ENCODE measurements around the gene SPRY4. TPM values are rescaled to one million over a fixed set of nuclear protein-coding genes. Genes with fewer than 3 reads are reported as not detected.

The SPRY4 gene
- total and polyA plus RNA-seq, 12 donors: 5.0 to 13.7 (median 9.5) TPM

- H3K27me3 ChIP-seq: peaks cover 0 to 6% (median 0%) of the 10 kb centered on the region in 7 donors
- peaks cover 27 to 100% (median 80%) of the 10 kb centered on the region in 9 donors for H3K4me1 ChIP-seq
- DNase-seq (no peak), ATAC-seq (no peak)
- intact Hi-C loops (cut with DNase I): loop anchor here in 4 of 10 donors (5.0 to 10.0 kb wide), 6 partner anchors 33 to 232 kb away; no protein-coding TSS in a partner anchor
- peaks cover 0 to 57% (median 2%) of the 10 kb centered on the region in 9 donors for H3K36me3 ChIP-seq
- WGBS, 2 donors: 81 to 83% methylated on average over 6 of the region's 6 CpGs
- TF ChIP-seq CTCF (IDR thresholded peaks at IDR 0.05): no peak
- H3K4me3 ChIP-seq: peak overlapping the region in 2 of 10 donors; percentile 8 to 25
- peak overlapping the region in 8 of 10 donors; percentile 39 to 95 (median 80) for H3K27ac ChIP-seq
- H3K9me3 ChIP-seq: no peaks in the 10 kb centered on the region
Observed at GRCh38 chr5:142315096-142315900, 9.5 kb downstream of the SPRY4 start.

GRCh38 chr5:142314606-142315005, 10.2 kb downstream of the SPRY4 start:
- intact Hi-C loops (cut with DNase I): loop anchor here in 4 of 10 donors (5.0 to 10.0 kb wide), 6 partner anchors 32 to 233 kb away; no protein-coding TSS in a partner anchor
- WGBS, 2 donors: 79 to 84% methylated on average over 18 of the region's 18 CpGs
- TF ChIP-seq CTCF (IDR thresholded peaks at IDR 0.05): no peak
- Histone ChIP-seq H3K4me1 (peaks cover 27 to 97% (median 74%) of the 10 kb centered on the region in 9 donors), H3K27me3 (peaks cover 0 to 6% (median 0%) of the 10 kb centered on the region in 7 donors), H3K9me3 (no peaks in the 10 kb centered on the region), H3K27ac (peak overlapping the region in 7 of 10 donors; percentile 33 to 95 (median 63)), H3K4me3 (peak overlapping the region in 1 of 10 donors; percentile 19), H3K36me3 (peaks cover 0 to 63% (median 4%) of the 10 kb centered on the region in 9 donors)
- ATAC-seq (peak in 2 of 8 donors; percentile 7 to 18), DNase-seq (no peak)

- no peak for TF ChIP-seq CTCF (IDR thresholded peaks at IDR 0.05)
- intact Hi-C loops (cut with DNase I): loop anchor here in 1 of 10 donors (10.0 kb wide), 1 partner anchor 231 kb away; no protein-coding TSS in a partner anchor
- ATAC-seq (no peak), DNase-seq (no peak)
- Histone ChIP-seq H3K27me3 (peaks cover 0 to 3% (median 0%) of the 10 kb centered on the region in 7 donors), H3K4me3 (peak overlapping the region in 2 of 10 donors; percentile 16 to 27), H3K36me3 (peaks cover 0 to 63% (median 4%) of the 10 kb centered on the region in 9 donors), H3K9me3 (no peaks in the 10 kb centered on the region), H3K4me1 (peaks cover 27 to 92% (median 69%) of the 10 kb centered on the region in 9 donors), H3K27ac (peak overlapping the region in 7 of 10 donors; percentile 46 to 95 (median 63))
- 53 to 66% methylated on average over 20 of the region's 20 CpGs for WGBS, 2 donors
Observed at GRCh38 chr5:142314109-142314508, 10.7 kb downstream of the SPRY4 start.

- TF ChIP-seq CTCF (IDR thresholded peaks at IDR 0.05): no peak
- Histone ChIP-seq H3K4me1 (peaks cover 27 to 87% (median 65%) of the 10 kb centered on the region in 9 donors), H3K9me3 (no peaks in the 10 kb centered on the region), H3K36me3 (peaks cover 0 to 63% (median 4%) of the 10 kb centered on the region in 9 donors), H3K27ac (peak overlapping the region in 8 of 10 donors; percentile 32 to 95 (median 60)), H3K4me3 (peak overlapping the region in 3 of 10 donors; percentile 16 to 27 (median 16)), H3K27me3 (no peaks in the 10 kb centered on the region)
- intact Hi-C loops (cut with DNase I): loop anchor here in 1 of 10 donors (10.0 kb wide), 1 partner anchor 231 kb away; no protein-coding TSS in a partner anchor
- DNase-seq (no peak), ATAC-seq (peak in 4 of 8 donors; percentile 3 to 26 (median 16))
- WGBS, 2 donors: 39 to 45% methylated on average over 4 of the region's 4 CpGs
Observed at GRCh38 chr5:142313682-142314081, 11.1 kb downstream of the SPRY4 start.

Data from heart right ventricle (tissue), 16 donors.